ENCODE results near the gene ELMO3. TPM values are rescaled to one million over a fixed set of nuclear protein-coding genes. Genes with fewer than 3 reads are reported as not detected.

The ELMO3 gene
- total RNA-seq, 1 experiment from 2014 or later = 45.8 TPM

DNA sequence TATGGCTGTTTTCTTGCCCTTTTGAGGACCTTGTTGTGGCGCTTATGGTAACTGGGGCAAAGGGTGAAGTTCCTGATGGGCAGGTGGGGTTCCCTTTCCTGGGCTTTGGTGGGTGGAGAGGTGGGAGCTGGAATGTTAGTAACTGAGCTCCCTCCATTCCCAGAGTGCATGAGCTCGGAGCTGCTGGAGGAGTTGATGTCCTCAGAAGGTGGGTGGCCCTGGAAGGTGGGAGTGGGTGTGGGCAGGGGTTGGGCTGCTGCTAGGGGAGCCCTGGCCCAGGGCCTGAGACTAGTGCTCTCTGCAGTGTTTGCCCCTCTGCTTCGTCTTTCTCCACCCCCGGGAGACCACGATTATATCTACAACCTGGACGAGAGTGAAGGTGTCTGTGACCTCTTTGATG, 1.2 kb upstream of the ELMO3 start:
- RAD21 ChIA-PET (ENCODE audit: low non-redundant PET in 1 of 2, low total read pairs in 2 of 2, uncharacterized antibody in 2 of 2, unreplicated experiment in 2 of 2) = no interaction called here
- Histone ChIP-seq H3K9ac (ENCODE audit: low read length) (no peak overlapping the region), H3K4me3 (replicated peaks in 1 of 2; ENCODE audit: low read depth in 1 of 2, low read length in 2 of 2) (no peak overlapping the region), H3K27me3 (ENCODE audit: insufficient read depth, low read length) (no peaks in the 10 kb centered on the region), H3K36me3 (ENCODE audit: control insufficient read depth in 1 of 2, insufficient read depth in 2 of 2, low read length in 2 of 2) (peaks cover 34 to 53% of the 10 kb centered on the region in 2 experiments; a peak in 3 of 4 replicates), H3K9me2 (ENCODE audit: insufficient read depth) (no peaks in the 10 kb centered on the region), H3K79me2 (ENCODE audit: insufficient read depth, low read length) (peaks cover 50% of the 10 kb centered on the region), H3K27ac (ENCODE audit: low read depth, low read length) (peak overlapping the region; percentile 99), H3K4me2 (ENCODE audit: low read length) (peak overlapping the region; percentile 97), H4K20me1 (ENCODE audit: insufficient read depth) (no peaks in the 10 kb centered on the region; the same call in 1 of the 2 replicates), H3K9me3 (ENCODE audit: control insufficient read depth in 1 of 2, insufficient read depth in 1 of 2, low read depth in 1 of 2, low read length in 2 of 2) (no peaks in the 10 kb centered on the region), H2AFZ (ENCODE audit: low read depth, low read length, poor library complexity, severe bottlenecking) (no peak overlapping the region), H3K4me1 (ENCODE audit: control insufficient read depth in 1 of 2, insufficient read depth in 2 of 2, low read length in 2 of 2) (peaks cover 22 to 47% of the 10 kb centered on the region in 2 experiments)
- CTCF ChIA-PET = interaction anchor here (0.9 to 2.3 kb wide), 28 partner anchors 9 to 302 kb away, joined by 3 to 14 read pairs (median 5); partner anchors contain the start of genes ATP6V0D1, CES3, FHOD1 and NOL3
- BruUV-seq (replicated peaks) = no TSS peak
- POLR2A ChIA-PET = interaction anchor here (1.0 to 2.3 kb wide), 5 partner anchors 10 to 50 kb away, joined by 3 to 11 read pairs (median 8); partner anchors contain the start of genes FHOD1, NOL3 and TMEM208
- intact Hi-C loops (cut with micrococcal nuclease) = no loop called here
- TF ChIP-seq YY1 (IDR thresholded peaks at IDR 0.05; ENCODE audit: extremely low read depth, insufficient replicate concordance, low read depth, low read length) = no peak
- TF ChIP-seq ZFX (IDR thresholded peaks at IDR 0.05) = no peak
- no peak for TF ChIP-seq TCF7L2 (IDR thresholded peaks at IDR 0.05; ENCODE audit: borderline replicate concordance, extremely low read depth, insufficient read depth, insufficient read length)
- TF ChIP-seq, protein P1, sequence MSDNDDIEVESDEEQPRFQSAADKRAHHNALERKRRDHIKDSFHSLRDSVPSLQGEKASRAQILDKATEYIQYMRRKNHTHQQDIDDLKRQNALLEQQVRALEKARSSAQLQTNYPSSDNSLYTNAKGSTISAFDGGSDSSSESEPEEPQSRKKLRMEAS (IDR thresholded peaks at IDR 0.05) = no peak
- ATAC-seq = no peak
- DNase-seq (ENCODE audit: low read depth, low spot score) = no peak

DNA sequence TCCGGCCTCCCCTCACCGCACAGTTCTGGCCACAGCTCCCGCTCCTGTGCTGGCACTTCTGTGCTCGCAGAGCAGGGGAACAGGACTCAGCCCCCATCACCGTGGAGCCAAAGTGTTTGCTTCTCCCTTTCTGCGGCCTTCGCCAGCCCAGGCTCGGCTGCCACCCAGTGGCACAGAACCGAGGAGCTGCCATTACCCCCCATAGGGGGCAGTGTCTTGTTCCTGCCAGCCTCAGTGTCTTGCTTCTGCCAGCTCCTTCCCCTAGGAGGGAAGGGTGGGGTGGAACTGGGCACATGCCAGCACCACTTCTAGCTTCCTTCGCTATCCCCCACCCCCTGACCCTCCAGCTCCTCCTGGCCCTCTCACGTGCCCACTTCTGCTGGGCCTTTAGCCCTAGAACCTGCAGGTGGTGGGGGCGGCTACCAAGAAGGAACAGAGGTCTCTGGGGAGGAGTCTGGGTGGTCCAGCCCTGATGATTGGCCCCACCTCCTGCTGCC, 645 bp upstream of the ELMO3 start:
- no peaks in the 10 kb centered on the region; the same call in 1 of the 2 replicates for H4K20me1 ChIP-seq (ENCODE audit: insufficient read depth)
- no peaks in the 10 kb centered on the region for H3K27me3 ChIP-seq (ENCODE audit: insufficient read depth, low read length)
- H3K36me3 ChIP-seq (ENCODE audit: control insufficient read depth in 1 of 2, insufficient read depth in 2 of 2, low read length in 2 of 2) = peaks cover 35 to 47% of the 10 kb centered on the region in 2 experiments; a peak in 3 of 4 replicates
- H3K27ac ChIP-seq (ENCODE audit: low read depth, low read length) = peak overlapping the region; percentile 99
- DNase-seq (ENCODE audit: low read depth, low spot score) (peak; percentile 64), ATAC-seq (peak; percentile 67)
- peak overlapping the region; percentile 75; the same call in 1 of the 2 replicates for H3K9ac ChIP-seq (ENCODE audit: low read length)
- intact Hi-C loops (cut with micrococcal nuclease) = no loop called here
- RAD21 ChIA-PET (ENCODE audit: low non-redundant PET in 1 of 2, low total read pairs in 2 of 2, uncharacterized antibody in 2 of 2, unreplicated experiment in 2 of 2) = no interaction called here
- no peak overlapping the region for H2AFZ ChIP-seq (ENCODE audit: low read depth, low read length, poor library complexity, severe bottlenecking)
- CTCF ChIA-PET = interaction anchor here (0.7 to 2.3 kb wide), 33 partner anchors 9 to 303 kb away, joined by 3 to 14 read pairs (median 5); partner anchors contain the start of genes ATP6V0D1, CES3, FBXL8 and FHOD1
- H3K4me3 ChIP-seq (replicated peaks in 1 of 2; ENCODE audit: low read depth in 1 of 2, low read length in 2 of 2) = peak overlapping the region; percentile 78
- H3K4me2 ChIP-seq (ENCODE audit: low read length) = peak overlapping the region; percentile 97
- H3K4me1 ChIP-seq (ENCODE audit: control insufficient read depth in 1 of 2, insufficient read depth in 2 of 2, low read length in 2 of 2) = peaks cover 19 to 42% of the 10 kb centered on the region in 2 experiments
- H3K79me2 ChIP-seq (ENCODE audit: insufficient read depth, low read length) = peaks cover 44% of the 10 kb centered on the region
- BruUV-seq (replicated peaks) = no TSS peak
- H3K9me3 ChIP-seq (ENCODE audit: control insufficient read depth in 1 of 2, insufficient read depth in 1 of 2, low read depth in 1 of 2, low read length in 2 of 2) = no peaks in the 10 kb centered on the region
- POLR2A ChIA-PET = interaction anchor here (1.0 to 2.3 kb wide), 5 partner anchors 10 to 49 kb away, joined by 3 to 11 read pairs (median 8); partner anchors contain the start of genes FHOD1, NOL3 and TMEM208
- no peaks in the 10 kb centered on the region for H3K9me2 ChIP-seq (ENCODE audit: insufficient read depth)
- no peak for TF ChIP-seq EZH2phosphoT487 (IDR thresholded peaks at IDR 0.05; ENCODE audit: borderline replicate concordance)
- TF ChIP-seq, protein P2, sequence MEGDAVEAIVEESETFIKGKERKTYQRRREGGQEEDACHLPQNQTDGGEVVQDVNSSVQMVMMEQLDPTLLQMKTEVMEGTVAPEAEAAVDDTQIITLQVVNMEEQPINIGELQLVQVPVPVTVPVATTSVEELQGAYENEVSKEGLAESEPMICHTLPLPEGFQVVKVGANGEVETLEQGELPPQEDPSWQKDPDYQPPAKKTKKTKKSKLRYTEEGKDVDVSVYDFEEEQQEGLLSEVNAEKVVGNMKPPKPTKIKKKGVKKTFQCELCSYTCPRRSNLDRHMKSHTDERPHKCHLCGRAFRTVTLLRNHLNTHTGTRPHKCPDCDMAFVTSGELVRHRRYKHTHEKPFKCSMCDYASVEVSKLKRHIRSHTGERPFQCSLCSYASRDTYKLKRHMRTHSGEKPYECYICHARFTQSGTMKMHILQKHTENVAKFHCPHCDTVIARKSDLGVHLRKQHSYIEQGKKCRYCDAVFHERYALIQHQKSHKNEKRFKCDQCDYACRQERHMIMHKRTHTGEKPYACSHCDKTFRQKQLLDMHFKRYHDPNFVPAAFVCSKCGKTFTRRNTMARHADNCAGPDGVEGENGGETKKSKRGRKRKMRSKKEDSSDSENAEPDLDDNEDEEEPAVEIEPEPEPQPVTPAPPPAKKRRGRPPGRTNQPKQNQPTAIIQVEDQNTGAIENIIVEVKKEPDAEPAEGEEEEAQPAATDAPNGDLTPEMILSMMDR (IDR thresholded peaks at IDR 0.05 in 2 of 3, conservative IDR thresholded peaks at IDR 0.05 in 1 of 3; ENCODE audit: borderline replicate concordance in 1 of 3, insufficient read depth in 1 of 3, low read depth in 2 of 3, low read length in 2 of 3) = peak in 2 of 3 experiments; percentile 98; a peak in 4 of 6 replicates
- no peak for TF ChIP-seq POLR2AphosphoS5 (IDR thresholded peaks at IDR 0.05; ENCODE audit: low read depth, low read length)
- TF ChIP-seq SP1 (IDR thresholded peaks at IDR 0.05; ENCODE audit: low read depth) = no peak
- TF ChIP-seq, protein P3, sequence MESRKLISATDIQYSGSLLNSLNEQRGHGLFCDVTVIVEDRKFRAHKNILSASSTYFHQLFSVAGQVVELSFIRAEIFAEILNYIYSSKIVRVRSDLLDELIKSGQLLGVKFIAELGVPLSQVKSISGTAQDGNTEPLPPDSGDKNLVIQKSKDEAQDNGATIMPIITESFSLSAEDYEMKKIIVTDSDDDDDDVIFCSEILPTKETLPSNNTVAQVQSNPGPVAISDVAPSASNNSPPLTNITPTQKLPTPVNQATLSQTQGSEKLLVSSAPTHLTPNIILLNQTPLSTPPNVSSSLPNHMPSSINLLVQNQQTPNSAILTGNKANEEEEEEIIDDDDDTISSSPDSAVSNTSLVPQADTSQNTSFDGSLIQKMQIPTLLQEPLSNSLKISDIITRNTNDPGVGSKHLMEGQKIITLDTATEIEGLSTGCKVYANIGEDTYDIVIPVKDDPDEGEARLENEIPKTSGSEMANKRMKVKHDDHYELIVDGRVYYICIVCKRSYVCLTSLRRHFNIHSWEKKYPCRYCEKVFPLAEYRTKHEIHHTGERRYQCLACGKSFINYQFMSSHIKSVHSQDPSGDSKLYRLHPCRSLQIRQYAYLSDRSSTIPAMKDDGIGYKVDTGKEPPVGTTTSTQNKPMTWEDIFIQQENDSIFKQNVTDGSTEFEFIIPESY (IDR thresholded peaks at IDR 0.05; ENCODE audit: extremely low read depth, insufficient replicate concordance, low read length) = no peak
- TF ChIP-seq ELF1 (IDR thresholded peaks at IDR 0.05; ENCODE audit: borderline replicate concordance, low read depth) = no peak
- no peak for TF ChIP-seq EGR1 (IDR thresholded peaks at IDR 0.05; ENCODE audit: low read depth)
- peak; percentile 63 for TF ChIP-seq YY1 (IDR thresholded peaks at IDR 0.05; ENCODE audit: extremely low read depth, insufficient replicate concordance, low read depth, low read length)
- TF ChIP-seq JUND (IDR thresholded peaks at IDR 0.05) = no peak
- TF ChIP-seq SIN3A (IDR thresholded peaks at IDR 0.05; ENCODE audit: low read depth) = no peak
- no peak for TF ChIP-seq CEBPB (IDR thresholded peaks at IDR 0.05; ENCODE audit: low read depth)
- no peak for TF ChIP-seq ZFX (IDR thresholded peaks at IDR 0.05)
- no peak for TF ChIP-seq TCF7L2 (IDR thresholded peaks at IDR 0.05; ENCODE audit: borderline replicate concordance, extremely low read depth, insufficient read depth, insufficient read length)

Data from HCT116 (cell line).